ENCODE data around the gene TM4SF18. TPM values are rescaled to one million over a fixed set of nuclear protein-coding genes. Genes with fewer than 3 reads are reported as not detected.

TM4SF18 gene
- total RNA-seq, 1 experiment from 2014 or later = not detected

GRCh38 chr3:149296972-149297371, 36.5 kb downstream of the TM4SF18 start:
- no peak overlapping the region for H3K4me2 ChIP-seq (ENCODE audit: low read depth, low read length, poor library complexity, severe bottlenecking)
- no peaks in the 10 kb centered on the region for H3K9me3 ChIP-seq (ENCODE audit: low read length)
- H3K9ac ChIP-seq (ENCODE audit: low read length) = no peak overlapping the region
- H4K20me1 ChIP-seq (ENCODE audit: insufficient read depth, low read depth, low read length) = no peaks in the 10 kb centered on the region
- H3K27ac ChIP-seq (ENCODE audit: low read length) = no peak overlapping the region
- no peaks in the 10 kb centered on the region for H3K36me3 ChIP-seq (ENCODE audit: insufficient read depth, low read length)
- no peaks in the 10 kb centered on the region for H3K27me3 ChIP-seq (ENCODE audit: low read length)
- H3K4me3 ChIP-seq (ENCODE audit: low read length) = no peak overlapping the region
- H3K4me1 ChIP-seq (ENCODE audit: low read length) = no peaks in the 10 kb centered on the region
- H3K79me2 ChIP-seq (ENCODE audit: low read length) = no peaks in the 10 kb centered on the region
- no peak overlapping the region for H2AFZ ChIP-seq (ENCODE audit: low read length)
- H3K9me2 ChIP-seq (replicated peaks; ENCODE audit: insufficient read depth, low read length) = no peaks in the 10 kb centered on the region
- no peak for DNase-seq

- H4K20me1 ChIP-seq (ENCODE audit: insufficient read depth, low read depth, low read length) = no peaks in the 10 kb centered on the region
- no peaks in the 10 kb centered on the region for H3K9me3 ChIP-seq (ENCODE audit: low read length)
- no peaks in the 10 kb centered on the region for H3K27me3 ChIP-seq (ENCODE audit: low read length)
- H3K36me3 ChIP-seq (ENCODE audit: insufficient read depth, low read length) = no peaks in the 10 kb centered on the region
- H3K27ac ChIP-seq (ENCODE audit: low read length) = no peak overlapping the region
- DNase-seq = no peak
- no peaks in the 10 kb centered on the region for H3K79me2 ChIP-seq (ENCODE audit: low read length)
- H3K9me2 ChIP-seq (replicated peaks; ENCODE audit: insufficient read depth, low read length) = no peaks in the 10 kb centered on the region
- H2AFZ ChIP-seq (ENCODE audit: low read length) = no peak overlapping the region
- H3K9ac ChIP-seq (ENCODE audit: low read length) = no peak overlapping the region
- no peak overlapping the region for H3K4me3 ChIP-seq (ENCODE audit: low read length)
- H3K4me2 ChIP-seq (ENCODE audit: low read depth, low read length, poor library complexity, severe bottlenecking) = no peak overlapping the region
- H3K4me1 ChIP-seq (ENCODE audit: low read length) = no peaks in the 10 kb centered on the region
Measured at GRCh38 chr3:149292666-149293065, 40.8 kb downstream of the TM4SF18 start.

GRCh38 chr3:149291178-149291577, 42.3 kb downstream of the TM4SF18 start:
- Histone ChIP-seq H3K9me2 (replicated peaks; ENCODE audit: insufficient read depth, low read length) (no peaks in the 10 kb centered on the region), H3K9me3 (ENCODE audit: low read length) (no peaks in the 10 kb centered on the region), H3K4me3 (ENCODE audit: low read length) (no peak overlapping the region), H3K4me1 (ENCODE audit: low read length) (no peaks in the 10 kb centered on the region), H3K27ac (ENCODE audit: low read length) (no peak overlapping the region), H3K27me3 (ENCODE audit: low read length) (no peaks in the 10 kb centered on the region), H4K20me1 (ENCODE audit: insufficient read depth, low read depth, low read length) (no peaks in the 10 kb centered on the region), H3K36me3 (ENCODE audit: insufficient read depth, low read length) (no peaks in the 10 kb centered on the region), H3K79me2 (ENCODE audit: low read length) (no peaks in the 10 kb centered on the region), H3K4me2 (ENCODE audit: low read depth, low read length, poor library complexity, severe bottlenecking) (no peak overlapping the region), H3K9ac (ENCODE audit: low read length) (no peak overlapping the region), H2AFZ (ENCODE audit: low read length) (no peak overlapping the region)
- peak; percentile 84 for DNase-seq

- H3K9me2 ChIP-seq (replicated peaks; ENCODE audit: insufficient read depth, low read length) = no peaks in the 10 kb centered on the region
- no peak overlapping the region for H3K4me2 ChIP-seq (ENCODE audit: low read depth, low read length, poor library complexity, severe bottlenecking)
- H3K9me3 ChIP-seq (ENCODE audit: low read length) = no peaks in the 10 kb centered on the region
- no peak overlapping the region for H2AFZ ChIP-seq (ENCODE audit: low read length)
- DNase-seq = no peak
- H3K4me3 ChIP-seq (ENCODE audit: low read length) = no peak overlapping the region
- H3K4me1 ChIP-seq (ENCODE audit: low read length) = no peaks in the 10 kb centered on the region
- no peak overlapping the region for H3K9ac ChIP-seq (ENCODE audit: low read length)
- no peaks in the 10 kb centered on the region for H4K20me1 ChIP-seq (ENCODE audit: insufficient read depth, low read depth, low read length)
- H3K27ac ChIP-seq (ENCODE audit: low read length) = no peak overlapping the region
- H3K27me3 ChIP-seq (ENCODE audit: low read length) = no peaks in the 10 kb centered on the region
- H3K36me3 ChIP-seq (ENCODE audit: insufficient read depth, low read length) = no peaks in the 10 kb centered on the region
- H3K79me2 ChIP-seq (ENCODE audit: low read length) = no peaks in the 10 kb centered on the region
Measured at GRCh38 chr3:149288655-149289054, 44.8 kb downstream of the TM4SF18 start.

GRCh38 chr3:149284034-149284433, 49.4 kb downstream of the TM4SF18 start:
- Histone ChIP-seq H3K79me2 (ENCODE audit: low read length) (no peaks in the 10 kb centered on the region), H3K36me3 (ENCODE audit: insufficient read depth, low read length) (no peaks in the 10 kb centered on the region), H3K27ac (ENCODE audit: low read length) (no peak overlapping the region), H3K4me1 (ENCODE audit: low read length) (peaks cover 9% of the 10 kb centered on the region), H3K4me2 (ENCODE audit: low read depth, low read length, poor library complexity, severe bottlenecking) (no peak overlapping the region), H4K20me1 (ENCODE audit: insufficient read depth, low read depth, low read length) (no peaks in the 10 kb centered on the region), H3K4me3 (ENCODE audit: low read length) (no peak overlapping the region), H3K9me3 (ENCODE audit: low read length) (no peaks in the 10 kb centered on the region), H3K27me3 (ENCODE audit: low read length) (no peaks in the 10 kb centered on the region), H2AFZ (ENCODE audit: low read length) (no peak overlapping the region), H3K9ac (ENCODE audit: low read length) (no peak overlapping the region), H3K9me2 (replicated peaks; ENCODE audit: insufficient read depth, low read length) (no peaks in the 10 kb centered on the region)
- DNase-seq = no peak

- Histone ChIP-seq H4K20me1 (ENCODE audit: insufficient read depth, low read depth, low read length) (no peaks in the 10 kb centered on the region), H3K79me2 (ENCODE audit: low read length) (no peaks in the 10 kb centered on the region), H3K9me2 (replicated peaks; ENCODE audit: insufficient read depth, low read length) (no peaks in the 10 kb centered on the region), H3K27ac (ENCODE audit: low read length) (no peak overlapping the region), H3K9ac (ENCODE audit: low read length) (no peak overlapping the region), H3K4me3 (ENCODE audit: low read length) (no peak overlapping the region), H2AFZ (ENCODE audit: low read length) (no peak overlapping the region), H3K4me2 (ENCODE audit: low read depth, low read length, poor library complexity, severe bottlenecking) (no peak overlapping the region), H3K27me3 (ENCODE audit: low read length) (no peaks in the 10 kb centered on the region), H3K4me1 (ENCODE audit: low read length) (peaks cover 9% of the 10 kb centered on the region), H3K36me3 (ENCODE audit: insufficient read depth, low read length) (no peaks in the 10 kb centered on the region), H3K9me3 (ENCODE audit: low read length) (no peaks in the 10 kb centered on the region)
- no peak for DNase-seq
Measured at GRCh38 chr3:149283401-149283800, 50.0 kb downstream of the TM4SF18 start.

GRCh38 chr3:149282836-149283235, 50.6 kb downstream of the TM4SF18 start:
- Histone ChIP-seq H3K4me3 (ENCODE audit: low read length) (no peak overlapping the region), H3K4me1 (ENCODE audit: low read length) (peaks cover 9% of the 10 kb centered on the region), H3K36me3 (ENCODE audit: insufficient read depth, low read length) (no peaks in the 10 kb centered on the region), H3K4me2 (ENCODE audit: low read depth, low read length, poor library complexity, severe bottlenecking) (no peak overlapping the region), H3K27me3 (ENCODE audit: low read length) (no peaks in the 10 kb centered on the region), H3K79me2 (ENCODE audit: low read length) (no peaks in the 10 kb centered on the region), H3K9me2 (replicated peaks; ENCODE audit: insufficient read depth, low read length) (no peaks in the 10 kb centered on the region), H2AFZ (ENCODE audit: low read length) (no peak overlapping the region), H3K9me3 (ENCODE audit: low read length) (no peaks in the 10 kb centered on the region), H3K27ac (ENCODE audit: low read length) (no peak overlapping the region), H4K20me1 (ENCODE audit: insufficient read depth, low read depth, low read length) (no peaks in the 10 kb centered on the region), H3K9ac (ENCODE audit: low read length) (no peak overlapping the region)
- no peak for DNase-seq

- Histone ChIP-seq H3K27ac (ENCODE audit: low read length) (no peak overlapping the region), H4K20me1 (ENCODE audit: insufficient read depth, low read depth, low read length) (no peaks in the 10 kb centered on the region), H2AFZ (ENCODE audit: low read length) (no peak overlapping the region), H3K36me3 (ENCODE audit: insufficient read depth, low read length) (no peaks in the 10 kb centered on the region), H3K9me2 (replicated peaks; ENCODE audit: insufficient read depth, low read length) (no peaks in the 10 kb centered on the region), H3K9ac (ENCODE audit: low read length) (no peak overlapping the region), H3K4me1 (ENCODE audit: low read length) (peaks cover 12% of the 10 kb centered on the region), H3K4me2 (ENCODE audit: low read depth, low read length, poor library complexity, severe bottlenecking) (no peak overlapping the region), H3K4me3 (ENCODE audit: low read length) (no peak overlapping the region), H3K27me3 (ENCODE audit: low read length) (no peaks in the 10 kb centered on the region), H3K9me3 (ENCODE audit: low read length) (no peaks in the 10 kb centered on the region), H3K79me2 (ENCODE audit: low read length) (no peaks in the 10 kb centered on the region)
- DNase-seq = no peak
Measured at GRCh38 chr3:149282322-149282721, 51.1 kb downstream of the TM4SF18 start.

Data from Karpas-422 (cell line).